HepG2 (cell line): ENCODE measurements around the gene ANP32A. TPM values are rescaled to one million over a fixed set of nuclear protein-coding genes. Genes with fewer than 3 reads are reported as not detected.

Experiments used
- ATAC-seq: fragments of 200-7000 bp; cut with Tn5 transposase; 3 replicates; pipeline ENCODE4 v1.9.1; 2020; ENCODE audit warnings: mild to moderate bottlenecking, moderate library complexity
- BruUV-seq: library from RNA; stranded (reverse); fragments of 400-500 nt; replicated peaks from 2 replicates; lab custom pipeline; 2021; lab: Mats Ljungman, UMichigan
- CTCF ChIA-PET: fragments of 300-600 bp; formaldehyde crosslinking; extraction: SDS; loops from one replicate; lab custom pipeline; 2021; ENCODE audit warnings: low total read pairs, inconsistent platforms, low intra/inter-chr PET ratio; lab: Yijun Ruan, JAX
- POLR2A ChIA-PET: fragments of 350-600 bp; sonication (Branson Sonifier 250); formaldehyde crosslinking; loops from one replicate; lab custom pipeline; 2020; ENCODE audit warnings: antibody characterized with exemption, inconsistent platforms; lab: Yijun Ruan, JAX
- DNase-seq: peaks from one replicate; pipeline ENCODE4 v3.0.0-alpha.2; 2015; ENCODE audit warnings: low spot score
- FAIRE-seq: peaks from 3 replicates; lab custom pipeline; 2011; peaks lifted over from hg19 to GRCh38; lab: Jason Lieb, UNC
- H2AFZ ChIP-seq: one replicate; pipeline ENCODE4 v1.6.1; 2011; ENCODE audit warnings: low read length, inconsistent platforms
- H3K27ac ChIP-seq: fragments of 300-600 bp; 3 replicates; pipeline ENCODE4 v1.8.0; 2011; ENCODE audit warnings: mixed run types, mild to moderate bottlenecking, mixed read lengths, low read length, inconsistent platforms; ENCODE audit not compliant: insufficient read depth; ENCODE audit errors: extremely low read length
- H3K27me3 ChIP-seq, 2 experiments: fragments of 200-600 bp in 1 of 2; 2 replicates in 1 of 2; 3 replicates in 1 of 2; pipeline versions ENCODE4 v1.6.0 to v1.8.0; 2011; ENCODE audit warnings: low read length in 2 of 2, mild to moderate bottlenecking in 2 of 2, moderate library complexity in 2 of 2, inconsistent platforms in 1 of 2; ENCODE audit not compliant: insufficient read depth in 2 of 2, control insufficient read depth in 1 of 2
- H3K36me3 ChIP-seq, 2 experiments: fragments of 200-600 bp in 1 of 2; replicated peaks in 1 of 2; 2 replicates in 1 of 2; 3 replicates in 1 of 2; pipeline versions ENCODE4 v1.5.1 to v1.8.0; 2011; ENCODE audit warnings: low read length in 2 of 2, inconsistent platforms in 1 of 2; ENCODE audit not compliant: insufficient read depth in 2 of 2, control insufficient read depth in 1 of 2
- H3K4me1 ChIP-seq: 2 replicates; pipeline ENCODE4 v1.5.1; 2012; ENCODE audit warnings: low read length, inconsistent platforms; ENCODE audit not compliant: insufficient read depth
- H3K4me2 ChIP-seq: 2 replicates; pipeline ENCODE4 v1.6.0; 2011; ENCODE audit warnings: low read depth, low read length, inconsistent platforms
- H3K4me3 ChIP-seq, 3 experiments: fragments of 200-600 bp in 1 of 3; sonication (generic), shearing (Covaris generic) in 1 of 3; replicated peaks in 1 of 3; 2 replicates each; pipeline ENCODE4 v1.5.1; 2011 to 2016; ENCODE audit warnings: low read length in 3 of 3, inconsistent platforms in 2 of 3, low read depth in 2 of 3, mild to moderate bottlenecking in 2 of 3, control low read depth in 1 of 3, mixed read lengths in 1 of 3; ENCODE audit not compliant: insufficient read depth in 1 of 3
- H3K79me2 ChIP-seq: one replicate; pipeline ENCODE4 v1.6.1; 2011; ENCODE audit warnings: low read length, inconsistent platforms; ENCODE audit not compliant: insufficient read depth
- H3K9ac ChIP-seq: 2 replicates; pipeline ENCODE4 v1.6.0; 2011; ENCODE audit warnings: mild to moderate bottlenecking, low read depth, low read length, inconsistent platforms; ENCODE audit not compliant: insufficient read depth
- H3K9me3 ChIP-seq: 2 replicates; pipeline ENCODE4 v1.5.1; 2012; ENCODE audit warnings: mild to moderate bottlenecking, low read length
- H4K20me1 ChIP-seq: 2 replicates; pipeline ENCODE4 v1.6.0; 2011; ENCODE audit warnings: inconsistent platforms, mild to moderate bottlenecking, low read length, moderate library complexity; ENCODE audit not compliant: insufficient read depth
- HOXA9 ChIP-seq: sonication (generic); formaldehyde crosslinking; IDR thresholded peaks from 2 replicates; pipeline ENCODE4 v1.8.1; 2022; ENCODE audit warnings: missing genetic modification reagents, mild to moderate bottlenecking, moderate library complexity, borderline replicate concordance
- KLF15 ChIP-seq: sonication (generic); formaldehyde crosslinking; IDR thresholded peaks from 2 replicates; pipeline ENCODE4 v1.8.1; 2023; ENCODE audit warnings: borderline replicate concordance, mild to moderate bottlenecking, inconsistent platforms, missing genetic modification reagents, mixed read lengths
- RBM22 ChIP-seq: fragments of 200-400 bp; formaldehyde crosslinking; optimal IDR thresholded peaks from 2 replicates; pipeline ENCODE3; 2017; ENCODE audit warnings: mild to moderate bottlenecking, low read length, moderate library complexity
- TCF7L2 ChIP-seq: IDR thresholded peaks from 2 replicates; pipeline ENCODE4 v1.6.1; 2011; ENCODE audit warnings: mild to moderate bottlenecking, low read depth, low read length, moderate library complexity
- THAP9 ChIP-seq: sonication (generic); formaldehyde crosslinking; IDR thresholded peaks from 2 replicates; pipeline ENCODE4; 2020; ENCODE audit warnings: missing genetic modification reagents, mild to moderate bottlenecking, borderline replicate concordance
- ZNF589 ChIP-seq: sonication (generic); formaldehyde crosslinking; conservative IDR thresholded peaks from 2 replicates; pipeline ENCODE4 v1.8.0; 2022; ENCODE audit warnings: mild to moderate bottlenecking, moderate library complexity, missing genetic modification reagents
- WGBS: methylation state at CpG from one replicate; pipeline ENCODE4 v1.1.6; 2017; ENCODE audit warnings: low lambda C conversion rate; 5-methylcytosine and 5-hydroxymethylcytosine counted together
- in situ Hi-C: cut with HindIII; loops from 2 replicates; pipeline ENCODE4 v1.10.0; 2017; ENCODE audit warnings: low pct_unique_long_range_greater_than_20kb; ENCODE audit not compliant: extremely low pct_ligation_motif_present
- intact Hi-C: fragments of 100-400 bp; cut with micrococcal nuclease; formaldehyde crosslinking; loops from one replicate; pipeline ENCODE4 v1.10.0; 2022; ENCODE audit not compliant: unreplicated experiment
- polyA plus RNA-seq, 8 experiments: library from polyadenylated mRNA; depleted of rRNA in 3 of 8; stranded (reverse) in 7 of 8; unstranded in 1 of 8; fragments of >200 nt; fragmentation: Illumina TruSeq in 4 of 8; extraction: Trizol in 4 of 8; gene quantifications; 2 replicates each; pipeline versions ENCODE4 v1.2.1 to v1.2.3, GENCODE V29; 2011 to 2016; ENCODE audit warnings: low read depth in 4 of 8, missing spikeins in 1 of 8, mixed read lengths in 1 of 8; ENCODE audit not compliant: insufficient read depth in 1 of 8
- total RNA-seq, 5 experiments: library from RNA; depleted of rRNA; stranded (reverse); fragments of >200 nt; fragmentation: Illumina TruSeq; extraction: Trizol; gene quantifications; 2 replicates each; pipeline ENCODE4 v1.2.3, GENCODE V29; 2016; ENCODE audit warnings: low read depth in 1 of 5

ANP32A gene
- total and polyA plus RNA-seq, 2 of the 13 experiments (the other 11 are each of a cell fraction or from before 2014, with no cell fraction given) = 60.6 to 206 TPM

DNA sequence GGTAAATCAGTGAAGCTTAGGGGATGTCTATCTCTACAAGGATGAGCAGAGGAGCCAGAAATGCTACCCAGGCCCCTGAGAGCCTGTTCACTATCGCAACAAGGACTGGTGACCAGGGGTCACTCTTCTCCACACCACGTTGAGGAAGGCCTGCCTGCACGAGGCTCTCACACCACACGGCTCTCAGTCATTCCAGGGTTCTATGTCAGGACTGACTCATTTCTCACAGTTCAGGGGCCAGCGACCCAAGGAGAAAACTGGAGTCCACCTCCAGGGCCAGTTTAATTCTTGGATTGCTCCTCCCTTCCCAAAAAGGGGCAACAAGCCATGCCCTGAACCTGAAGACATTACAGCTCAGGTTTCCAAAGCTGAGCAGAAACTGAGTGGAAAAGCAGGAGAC, 33.9 kb downstream of the ANP32A start:
- ATAC-seq = no peak
- H4K20me1 ChIP-seq = peaks cover 66% of the 10 kb centered on the region
- 92% methylated on average over 5 of the region's 5 CpGs for WGBS
- H3K27me3 ChIP-seq = no peaks in the 10 kb centered on the region
- no TSS peak for BruUV-seq
- peaks cover 28 to 74% of the 10 kb centered on the region in 2 experiments for H3K36me3 ChIP-seq
- CTCF ChIA-PET = no interaction called here
- H3K9me3 ChIP-seq = no peaks in the 10 kb centered on the region
- in situ Hi-C loops = no loop called here
- H3K4me2 ChIP-seq = no peak overlapping the region
- peaks cover 37% of the 10 kb centered on the region for H3K79me2 ChIP-seq
- H3K9ac ChIP-seq = no peak overlapping the region
- no peak for TF ChIP-seq TCF7L2
- no peak for TF ChIP-seq KLF15 (CRISPR knock-in tag)
- TF ChIP-seq HOXA9 (CRISPR knock-in tag) = no peak
- peak; percentile 51 for TF ChIP-seq RBM22
- TF ChIP-seq ZNF589 (CRISPR knock-in tag) = no peak
- TF ChIP-seq THAP9 = no peak
- TF ChIP-seq, all 625 proteins: peak for 1
- no peak overlapping the region for H3K4me3 ChIP-seq
- DNase-seq (no peak), FAIRE-seq (no peak)
- POLR2A ChIA-PET = interaction anchor here (2.2 kb wide), 1 partner anchor 30 kb away, joined by 6 read pairs; no protein-coding TSS in a partner anchor
- no peak overlapping the region for H2AFZ ChIP-seq
- H3K4me1 ChIP-seq = peaks cover 8% of the 10 kb centered on the region; the same call in 1 of the 2 replicates
- no peak overlapping the region for H3K27ac ChIP-seq
- intact Hi-C loops = no loop called here
